ENCODE data around the gene DAPK2. TPM values are rescaled to one million over a fixed set of nuclear protein-coding genes. Genes with fewer than 3 reads are reported as not detected.
"Not testable (repeated sequence)": the region's sequence is repeated elsewhere in the genome, so short reads cannot be mapped to it uniquely, and the experiment has no call there.

Gene DAPK2
- polyA plus RNA-seq (ENCODE audit: insufficient read length): 4.4 TPM

DNA sequence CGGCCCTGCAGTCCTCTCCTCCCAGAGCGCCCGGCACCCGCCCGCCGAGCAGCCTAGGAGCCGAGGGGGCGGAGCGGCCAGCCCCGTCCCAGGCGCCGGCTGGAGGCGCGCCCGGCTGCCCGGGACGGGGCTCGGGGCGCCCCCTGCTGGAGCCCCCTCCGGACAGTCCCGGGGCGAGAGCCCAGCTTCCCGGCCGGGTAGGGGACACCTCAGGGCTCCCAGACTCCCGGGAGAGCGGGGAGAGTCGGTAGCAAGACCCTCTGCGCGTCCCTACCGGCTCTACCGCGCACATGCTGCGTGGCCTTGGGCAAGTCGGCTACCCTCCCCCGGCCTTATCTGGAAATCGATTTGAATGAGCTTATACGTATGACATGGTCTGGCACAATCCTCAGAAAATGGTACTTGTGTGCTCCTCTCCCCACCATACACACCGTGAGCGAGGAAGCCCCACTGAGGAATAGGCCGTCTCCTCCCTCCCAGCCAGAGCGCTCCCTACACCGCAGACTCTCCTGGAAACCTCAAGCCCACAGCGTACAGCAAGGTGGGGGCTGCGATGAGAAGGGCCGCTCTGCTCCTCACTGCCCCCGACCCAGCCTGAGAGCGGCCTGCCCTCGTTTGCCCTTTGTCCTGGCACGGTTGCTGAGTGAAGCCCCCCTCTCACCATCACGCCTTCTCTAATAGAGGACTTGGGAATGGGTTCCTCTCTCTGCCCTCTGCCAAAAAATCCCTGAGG lies at the start of gene DAPK2:
DAPK2 (minus strand) TSS at position 65 of the 733 bp plus-strand sequence. CDS start 6,224 bp downstream, outside the sequence.
- no peak for DNase-seq (ENCODE audit: low read depth)

DNA sequence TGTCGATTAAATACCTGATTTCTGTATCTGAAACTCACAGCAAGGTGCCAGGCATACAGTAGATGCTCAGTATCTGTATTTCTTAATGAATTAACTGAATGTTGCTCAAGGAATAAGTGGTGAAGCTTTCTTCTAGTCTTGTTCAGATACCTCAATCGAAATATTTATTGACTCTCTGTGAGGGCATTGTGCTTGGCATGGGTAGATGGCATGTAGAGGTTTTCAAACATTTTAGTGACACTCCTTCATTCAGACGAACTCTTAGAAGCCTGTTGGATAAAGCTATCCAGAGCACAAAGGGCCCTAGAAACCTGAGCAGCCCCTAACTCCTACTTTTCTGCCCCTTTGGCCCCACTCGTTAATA lies 49.1 kb upstream of the DAPK2 start:
- no peak for DNase-seq (ENCODE audit: low read depth)

DNA sequence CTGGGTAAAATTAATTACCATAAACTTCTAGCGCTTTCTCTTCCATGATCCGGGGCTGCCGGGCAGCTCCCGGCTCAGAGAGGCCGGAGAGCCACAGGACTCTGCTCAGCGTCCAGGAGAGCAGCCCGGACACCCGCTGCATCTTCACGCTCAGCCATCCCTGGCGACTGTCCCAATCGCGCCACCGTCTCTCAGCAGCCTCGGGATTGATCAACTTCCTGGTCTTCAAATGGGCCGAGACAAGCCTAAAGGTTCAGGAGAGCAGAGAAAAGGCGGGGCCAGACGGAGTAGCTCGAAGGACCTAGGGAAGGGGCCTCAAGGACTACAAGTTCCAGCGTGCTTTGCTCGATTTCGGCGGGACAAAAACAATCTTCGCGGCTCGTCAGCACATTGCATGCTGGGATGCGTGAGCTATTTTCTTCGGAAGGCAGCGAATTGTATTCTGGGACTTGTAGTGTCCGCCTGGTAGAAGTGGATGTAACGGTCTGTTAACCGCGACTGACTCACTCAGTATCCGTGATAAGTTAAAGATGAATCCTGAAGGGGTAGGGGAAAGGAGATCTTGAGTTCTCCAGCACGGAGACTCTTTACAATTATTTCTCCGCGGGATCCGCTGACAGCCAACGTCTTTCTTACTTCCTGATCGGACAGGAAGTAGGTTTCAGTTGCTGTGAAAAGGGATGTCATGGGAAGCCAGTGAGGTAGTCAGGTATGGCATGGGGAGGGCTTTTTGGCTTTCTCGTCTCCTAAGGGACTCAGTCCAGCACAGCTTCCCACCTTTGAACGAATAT lies 47.5 kb upstream of the DAPK2 start, which contains the start of gene CIAO2A:
CIAO2A (minus strand) TSS at position 212 of the 791 bp plus-strand sequence; CDS start at position 142, 70 bp downstream.
- peak; percentile 99 for DNase-seq (ENCODE audit: low read depth)

DNA sequence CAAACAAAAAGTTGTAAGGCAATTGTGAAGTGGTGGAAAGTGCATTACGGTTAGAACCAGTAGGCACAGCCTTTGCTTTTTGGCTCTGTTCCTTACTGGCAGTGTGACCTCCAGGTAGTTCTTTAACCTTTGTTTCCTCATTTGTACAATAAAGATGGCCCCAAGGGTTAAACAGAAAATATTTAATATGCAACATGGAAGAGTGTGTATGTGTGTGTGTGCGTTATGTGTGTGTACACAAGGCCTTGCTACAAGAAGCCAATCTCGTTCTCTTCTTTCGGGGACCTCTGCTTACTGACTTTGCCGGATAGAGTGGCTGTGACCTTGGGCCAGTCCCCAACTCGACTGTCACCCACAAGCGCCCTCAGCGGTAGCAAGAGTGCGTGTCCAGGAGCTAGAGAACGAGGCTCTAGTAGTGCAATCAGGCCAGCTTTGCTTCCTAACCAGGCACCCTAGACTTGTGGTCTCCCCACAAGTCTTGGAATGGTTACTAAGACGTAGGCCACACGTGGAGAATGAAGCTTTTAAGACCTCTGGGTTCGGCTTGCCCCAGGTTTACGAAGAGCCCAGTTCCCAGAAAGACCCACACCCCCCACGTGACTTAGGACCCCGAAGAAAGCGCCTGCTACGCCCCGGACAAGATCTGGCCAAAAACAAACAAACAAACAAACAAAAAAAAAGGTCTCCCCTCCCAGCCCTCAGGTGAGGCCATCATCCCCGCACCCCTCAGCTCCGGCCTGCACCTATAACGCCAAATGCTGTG lies 46.8 kb upstream of the DAPK2 start:
- DNase-seq (ENCODE audit: low read depth): no peak

DNA sequence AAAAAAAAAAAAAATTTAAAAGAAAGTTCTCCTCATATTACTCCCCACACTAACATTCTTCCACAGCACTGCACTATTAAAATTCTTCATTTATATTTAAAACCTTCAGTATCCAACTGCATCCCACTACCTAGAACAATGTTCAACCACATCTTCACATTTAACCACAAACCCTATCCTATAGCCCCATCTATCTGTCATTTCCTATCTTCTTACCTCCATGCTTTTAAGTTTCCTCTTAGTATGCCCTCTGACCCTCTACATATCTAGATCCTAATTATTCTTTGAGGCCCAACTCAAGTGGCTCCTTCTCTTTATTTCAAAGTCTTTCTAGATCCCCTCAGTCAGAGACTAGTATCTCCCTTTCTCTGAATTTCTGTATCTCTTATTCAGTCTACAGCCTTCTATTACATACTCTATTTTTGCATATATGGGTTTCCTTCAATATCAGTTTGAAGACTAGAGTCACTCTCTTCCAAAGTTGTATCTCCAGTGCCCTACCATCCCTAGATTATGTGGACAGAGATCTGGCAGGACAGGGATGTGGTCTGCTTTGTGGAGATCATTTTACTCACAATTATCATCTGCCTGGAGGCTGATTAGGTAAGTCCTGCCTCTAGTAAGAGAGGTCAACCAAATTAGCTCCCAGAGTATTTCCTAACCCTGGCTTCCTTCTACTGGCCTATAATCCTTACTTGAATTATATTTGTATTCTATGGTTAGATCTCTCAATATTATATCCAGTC lies 46.0 kb upstream of the DAPK2 start:
- DNase-seq (ENCODE audit: low read depth): no peak

DNA sequence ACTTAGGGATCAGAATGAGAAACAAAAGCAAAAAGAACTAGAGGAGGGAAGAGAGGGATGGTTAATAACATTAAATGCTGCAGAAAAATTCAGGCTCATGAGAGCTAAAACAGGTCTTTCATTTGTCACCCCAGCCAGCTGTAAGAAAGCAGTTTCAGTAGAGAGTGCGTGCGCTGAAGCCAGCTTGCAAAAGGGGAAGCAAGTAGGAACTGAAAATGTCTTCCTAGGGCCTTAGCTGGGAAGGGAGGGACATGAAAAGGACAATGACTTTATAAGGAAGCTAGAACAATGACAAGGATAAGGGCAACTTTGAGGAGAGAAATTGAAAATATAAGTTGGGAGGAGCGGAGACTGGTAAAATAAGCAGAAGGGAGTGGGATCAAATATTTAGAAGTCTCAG lies 44.2 kb upstream of the DAPK2 start:
- DNase-seq (ENCODE audit: low read depth): no peak

DNA sequence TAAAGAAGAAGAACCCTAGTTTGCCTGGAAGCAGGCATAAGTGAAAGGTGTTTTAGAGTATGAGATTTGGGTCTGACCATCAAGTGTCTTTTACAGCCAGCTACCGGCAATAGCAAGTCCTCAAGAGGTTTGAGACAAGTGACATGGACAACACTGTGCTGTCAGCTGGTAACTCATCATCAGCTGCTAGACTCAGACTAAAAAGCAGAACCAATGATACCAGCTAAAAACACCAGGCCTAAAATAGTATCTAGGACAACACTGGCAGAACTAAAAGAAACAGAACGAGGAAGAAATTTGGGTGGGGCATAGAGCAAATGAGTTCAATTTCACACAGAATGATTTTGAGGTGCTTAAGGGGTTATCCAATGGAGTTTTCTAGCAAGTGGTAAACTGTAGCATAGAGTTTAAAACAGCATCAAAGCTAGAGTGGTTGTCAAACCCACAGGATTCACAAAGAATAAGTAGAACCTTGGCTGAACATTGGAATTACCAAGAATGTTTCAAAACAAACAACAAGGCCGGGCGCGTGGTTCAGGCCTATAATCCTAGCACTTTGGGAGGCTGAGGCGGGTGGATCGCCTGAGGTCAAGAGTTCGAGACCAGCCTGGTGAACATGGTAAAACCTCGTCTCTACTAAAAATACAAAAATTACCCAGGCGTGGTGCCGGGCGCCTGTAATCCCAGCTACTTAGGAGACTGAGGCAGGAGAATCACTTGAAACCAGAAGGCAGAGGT lies 43.4 kb upstream of the DAPK2 start:
- no peak for DNase-seq (ENCODE audit: low read depth)

DNA sequence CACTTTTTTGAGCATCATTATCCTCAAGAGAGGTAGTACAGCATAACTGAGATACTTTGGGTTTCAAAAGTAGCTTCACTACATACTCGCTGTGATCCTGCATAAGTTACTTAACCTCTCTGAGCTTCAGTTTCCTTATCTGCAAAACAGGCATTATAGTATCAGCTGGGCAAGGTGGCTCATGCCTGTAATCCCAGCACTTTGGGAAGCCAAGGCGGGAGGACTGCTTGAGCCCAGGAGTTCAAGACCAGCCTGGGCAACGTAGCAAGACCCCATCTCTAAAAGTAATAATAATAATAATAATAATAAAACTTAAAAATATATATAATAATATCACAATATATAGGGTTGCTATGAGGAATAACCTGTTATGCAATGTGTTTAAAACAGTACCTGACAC lies 36.5 kb upstream of the DAPK2 start:
- no peak for DNase-seq (ENCODE audit: low read depth)

DNA sequence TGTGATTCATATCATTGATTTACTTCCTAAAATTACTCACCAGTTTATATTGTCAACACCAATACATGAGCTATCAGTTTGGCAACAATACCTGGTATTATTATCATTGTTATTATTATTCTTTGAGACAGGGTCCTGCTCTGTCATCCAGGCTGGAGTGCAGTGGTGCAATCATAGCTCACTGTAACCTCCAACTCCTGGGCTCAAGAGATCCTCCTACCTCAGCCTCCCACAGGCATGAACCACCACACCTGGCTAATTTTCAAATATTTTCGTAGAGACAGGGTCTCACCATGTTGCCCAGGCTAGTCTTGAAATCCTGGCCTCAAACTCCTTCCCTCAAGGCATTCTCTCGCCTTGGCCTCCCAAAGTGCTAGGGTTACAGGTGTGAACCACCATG lies 27.2 kb upstream of the DAPK2 start:
- DNase-seq (ENCODE audit: low read depth): not testable (repeated sequence)

DNA sequence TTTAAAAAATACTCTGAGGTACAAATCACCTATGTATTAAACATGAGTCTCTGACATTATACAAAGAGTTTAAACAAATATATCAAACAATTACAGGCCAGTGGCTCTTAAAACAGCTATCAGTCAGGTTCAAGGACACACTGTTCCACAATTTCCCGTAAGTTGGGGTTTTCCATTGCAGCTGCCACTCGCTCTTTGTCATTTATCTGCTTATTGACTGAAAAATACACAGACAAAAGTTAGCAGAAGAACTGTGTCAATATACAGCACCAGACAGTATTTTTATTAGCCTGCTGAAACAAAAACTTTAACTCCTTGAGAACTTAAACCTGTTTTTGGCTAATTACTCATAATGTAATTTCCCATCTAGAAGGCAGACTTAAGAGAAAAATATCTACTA lies 26.5 kb upstream of the DAPK2 start:
- no peak for DNase-seq (ENCODE audit: low read depth)

DNA sequence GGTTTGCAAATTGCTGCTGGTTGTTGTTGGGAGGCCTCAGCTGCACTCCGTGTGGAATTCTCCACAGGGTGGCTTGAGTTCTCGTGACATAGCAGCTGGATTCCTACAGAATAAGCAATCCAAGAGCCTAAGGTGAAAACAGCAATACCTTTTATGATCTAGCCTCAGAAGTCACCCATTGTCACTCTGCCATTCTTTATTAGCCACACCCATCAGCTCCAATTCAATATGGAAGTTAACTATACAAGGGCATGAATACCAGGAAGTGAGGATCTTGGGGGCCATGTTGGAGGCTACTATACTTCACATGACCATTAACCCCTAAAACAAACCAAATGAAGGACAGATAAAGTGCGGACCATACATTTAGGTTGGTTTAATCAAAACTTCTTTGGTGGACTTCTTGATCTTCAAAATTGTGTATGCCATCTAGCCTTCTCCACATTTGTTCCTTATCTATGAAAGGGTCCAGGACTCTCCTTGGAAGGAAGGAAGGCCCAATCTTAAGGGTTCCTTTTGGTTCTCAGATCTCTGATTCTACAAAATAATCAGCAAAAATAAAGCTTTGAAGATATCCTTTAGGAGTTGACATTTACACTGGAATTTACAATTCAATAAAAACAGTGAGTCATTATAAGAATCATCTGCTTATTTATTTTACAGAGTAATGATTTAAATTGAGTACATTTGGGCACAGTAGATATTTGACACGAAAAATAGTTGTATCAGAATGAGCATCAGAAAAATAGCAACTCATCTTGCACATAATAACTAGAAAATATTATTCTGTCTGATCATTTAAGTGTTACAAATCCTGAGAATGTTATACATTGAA lies 25.9 kb upstream of the DAPK2 start:
- no peak for DNase-seq (ENCODE audit: low read depth)

DNA sequence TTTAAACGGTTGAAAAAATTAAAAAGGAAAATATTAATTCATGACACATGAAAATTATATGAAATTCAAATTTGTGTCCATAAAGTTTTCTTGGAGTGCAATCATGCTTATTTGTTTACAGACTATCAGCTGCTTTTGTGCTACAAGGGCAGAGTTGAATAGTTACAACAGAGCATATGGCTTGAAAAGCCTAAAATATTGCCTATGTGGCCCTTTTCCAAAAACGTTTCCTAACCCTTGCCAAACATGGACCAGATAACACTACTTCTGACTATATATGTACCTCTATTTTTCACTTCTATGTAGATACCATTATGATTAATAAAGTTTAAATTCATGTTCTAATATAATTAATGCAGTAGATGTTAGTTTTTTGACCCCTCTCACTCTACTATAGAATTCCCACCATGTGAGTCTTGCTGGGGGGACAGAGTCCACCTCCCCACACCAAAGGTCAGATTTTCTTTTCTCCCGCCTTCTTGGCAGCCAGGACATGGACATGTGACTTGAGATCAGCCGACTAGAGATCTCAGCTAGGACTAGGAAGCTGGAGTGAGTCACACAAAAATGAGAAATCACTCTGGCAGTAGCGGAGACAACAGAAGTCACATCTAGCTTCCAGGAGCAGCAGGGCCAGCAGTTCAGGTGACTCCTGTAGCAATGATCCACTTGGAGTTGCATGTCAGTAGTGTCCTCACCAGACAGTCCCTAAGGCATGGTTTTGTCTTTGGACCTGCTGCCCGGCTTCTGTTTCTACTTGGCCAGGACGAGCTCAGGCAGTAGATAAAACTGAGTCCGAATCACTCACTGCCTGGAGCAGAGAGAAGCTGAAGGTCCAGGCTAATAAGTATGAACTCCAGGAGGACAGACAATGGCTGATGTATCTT lies 24.9 kb upstream of the DAPK2 start:
- DNase-seq (ENCODE audit: low read depth): no peak

DNA sequence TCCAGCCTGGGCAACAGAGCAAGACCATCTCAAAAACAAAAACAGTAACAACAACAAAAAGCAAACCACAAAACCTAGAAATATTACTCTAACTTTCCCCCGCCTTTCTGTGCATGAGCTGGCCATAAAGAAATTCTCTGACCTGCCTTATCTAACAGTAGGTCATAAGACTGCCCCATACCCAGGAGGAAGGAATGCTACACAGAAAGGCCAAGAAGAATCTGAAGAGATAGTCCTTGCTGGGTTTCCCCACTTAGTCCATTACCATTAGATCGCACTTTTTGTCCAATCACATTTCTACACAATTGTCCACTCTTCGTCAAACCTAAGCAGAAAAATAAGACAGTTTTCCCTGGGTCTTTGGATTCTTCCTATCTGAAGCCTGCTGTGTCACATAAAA lies 23.8 kb upstream of the DAPK2 start:
- no peak for DNase-seq (ENCODE audit: low read depth)

DNA sequence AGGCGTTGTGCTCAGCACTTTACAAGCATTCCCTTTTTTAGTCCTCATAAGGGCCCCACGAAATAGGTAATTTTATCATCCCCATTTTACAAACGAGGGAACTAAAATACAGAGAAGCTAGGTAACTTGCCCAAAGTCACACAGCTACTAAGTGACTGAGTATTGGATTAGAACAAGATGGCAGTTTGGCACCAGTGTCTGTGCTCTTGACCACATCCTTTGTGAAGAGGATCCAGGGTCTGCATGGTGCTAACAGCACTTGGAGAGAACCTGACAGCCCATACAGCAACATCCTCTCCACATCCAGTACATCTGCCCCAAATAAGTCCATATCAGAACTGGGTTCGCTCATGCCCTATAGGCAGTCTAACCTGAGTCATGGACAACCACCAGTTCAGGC lies 21.8 kb upstream of the DAPK2 start:
- no peak for DNase-seq (ENCODE audit: low read depth)

DNA sequence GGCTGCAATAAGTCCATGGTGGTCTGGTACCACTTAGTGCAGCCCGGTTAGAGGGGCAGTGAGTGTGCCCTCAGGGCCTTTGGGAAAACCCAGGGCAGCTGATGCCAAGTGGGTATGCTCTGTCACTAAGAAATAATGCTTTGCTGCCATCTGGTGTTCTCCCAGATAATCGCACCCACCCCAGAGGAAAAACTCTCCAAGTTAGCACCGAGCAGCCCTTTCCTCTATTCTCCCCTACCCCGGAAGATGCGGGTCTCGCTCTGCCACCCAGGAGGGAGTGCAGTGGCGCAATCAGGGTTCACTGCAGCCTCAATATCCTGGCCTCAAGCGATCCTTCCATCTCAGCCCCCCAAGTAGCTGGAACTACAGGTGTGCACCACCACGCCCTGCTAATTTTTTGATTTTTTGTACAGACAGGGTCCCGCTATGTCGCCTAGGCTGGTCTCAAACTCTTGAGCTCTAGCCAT lies 21.3 kb upstream of the DAPK2 start:
- peak; percentile 29 for DNase-seq (ENCODE audit: low read depth)

DNA sequence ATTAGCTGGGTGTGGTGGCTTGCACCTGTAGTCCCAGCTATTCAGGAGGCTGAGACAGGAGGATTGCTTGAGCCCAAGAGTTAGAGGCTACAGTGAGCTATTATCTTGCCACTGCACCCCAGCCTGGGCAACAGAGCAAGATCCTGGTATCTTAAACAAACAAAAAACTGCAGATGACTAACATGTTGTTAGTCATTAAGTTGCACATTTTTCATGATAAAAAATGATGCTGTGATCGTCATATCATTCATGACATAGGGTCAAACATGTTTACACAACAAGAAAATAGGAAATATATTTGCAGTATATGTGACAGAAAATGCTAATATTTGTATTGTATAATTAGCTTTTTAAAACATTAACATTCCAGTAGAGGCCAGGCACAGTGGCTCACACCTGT lies 20.2 kb upstream of the DAPK2 start:
- DNase-seq (ENCODE audit: low read depth): no peak

DNA sequence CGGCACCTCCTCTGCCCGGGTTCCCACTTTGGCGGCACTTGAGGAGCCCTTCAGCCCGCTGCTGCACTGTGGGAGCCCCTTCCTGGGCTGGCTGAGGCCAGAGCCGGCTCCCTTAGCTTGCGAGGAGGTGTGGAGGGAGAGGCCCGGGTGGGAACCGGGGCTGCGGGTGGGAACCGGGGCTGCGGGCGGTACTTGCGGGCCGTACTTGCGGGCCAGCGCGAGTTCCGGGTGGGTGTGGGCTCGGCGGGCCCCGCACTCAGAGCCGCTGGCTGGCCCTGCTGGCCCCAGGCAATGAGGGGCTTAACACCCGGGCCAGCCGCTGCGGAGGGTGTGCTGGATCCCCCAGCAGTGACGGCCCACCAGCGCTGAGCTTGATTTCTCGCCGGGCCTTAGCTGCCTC lies 14.4 kb upstream of the DAPK2 start:
- DNase-seq (ENCODE audit: low read depth): no peak

DNA sequence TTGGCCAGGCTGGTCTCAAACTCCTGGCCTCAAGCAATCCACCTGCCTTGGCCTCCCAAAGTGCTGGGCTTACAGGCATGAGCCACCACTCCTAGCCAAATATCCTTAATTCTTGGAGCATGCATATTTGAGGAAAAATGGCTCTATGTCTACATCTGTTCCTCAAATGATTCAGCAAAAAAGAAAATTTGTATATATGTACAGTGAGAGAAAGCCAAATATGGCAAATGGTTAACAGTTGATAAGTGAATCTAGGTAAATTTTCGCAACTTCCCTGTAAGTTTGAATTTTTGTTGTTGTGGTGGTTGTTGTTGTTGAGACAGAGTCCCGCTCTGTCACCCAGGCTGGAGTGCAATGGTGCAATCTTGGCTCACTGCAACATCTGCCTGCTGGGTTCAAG lies 12.8 kb upstream of the DAPK2 start:
- not testable (repeated sequence) for DNase-seq (ENCODE audit: low read depth)

DNA sequence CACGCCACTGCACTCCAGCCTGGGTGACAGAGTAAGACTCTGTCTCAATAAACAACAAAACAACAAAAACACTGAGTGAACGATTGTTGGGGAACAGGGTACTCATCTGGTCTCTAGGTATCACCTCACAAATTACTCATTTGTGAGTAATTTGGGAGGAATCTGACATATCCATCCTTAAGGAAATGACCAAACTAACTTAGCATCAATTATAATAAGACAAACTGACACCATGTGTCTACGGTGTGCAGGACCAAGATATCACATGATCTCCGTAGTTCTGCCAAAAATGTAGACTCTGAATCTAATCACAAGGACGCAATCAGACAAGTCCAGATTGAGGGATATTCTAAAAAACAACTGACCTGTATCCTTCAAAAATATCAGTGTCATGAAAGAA lies 12.0 kb upstream of the DAPK2 start:
- no peak for DNase-seq (ENCODE audit: low read depth)

Data from forelimb muscle (tissue), 1 donor.